Stimulated activated CD4-positive, alpha-beta T cell treated with anti-CD3 and anti-CD28 coated beads, TNF-alpha, amount 100 ng/mL, for 4 hours (primary cell): Measurements from ENCODE around the gene STUM.

ENCODE experiments used
- DNase-seq, 3 experiments: peaks; one replicate each; pipeline ENCODE4 v3.0.0-alpha.2; 2020; ENCODE audit warnings: low read depth in 3 of 3

Gene STUM

GRCh38 chr1:226626577-226626956 is 78.0 kb downstream of the STUM start:
- peak; percentile 64 to 69 (median 66) for DNase-seq

DNA sequence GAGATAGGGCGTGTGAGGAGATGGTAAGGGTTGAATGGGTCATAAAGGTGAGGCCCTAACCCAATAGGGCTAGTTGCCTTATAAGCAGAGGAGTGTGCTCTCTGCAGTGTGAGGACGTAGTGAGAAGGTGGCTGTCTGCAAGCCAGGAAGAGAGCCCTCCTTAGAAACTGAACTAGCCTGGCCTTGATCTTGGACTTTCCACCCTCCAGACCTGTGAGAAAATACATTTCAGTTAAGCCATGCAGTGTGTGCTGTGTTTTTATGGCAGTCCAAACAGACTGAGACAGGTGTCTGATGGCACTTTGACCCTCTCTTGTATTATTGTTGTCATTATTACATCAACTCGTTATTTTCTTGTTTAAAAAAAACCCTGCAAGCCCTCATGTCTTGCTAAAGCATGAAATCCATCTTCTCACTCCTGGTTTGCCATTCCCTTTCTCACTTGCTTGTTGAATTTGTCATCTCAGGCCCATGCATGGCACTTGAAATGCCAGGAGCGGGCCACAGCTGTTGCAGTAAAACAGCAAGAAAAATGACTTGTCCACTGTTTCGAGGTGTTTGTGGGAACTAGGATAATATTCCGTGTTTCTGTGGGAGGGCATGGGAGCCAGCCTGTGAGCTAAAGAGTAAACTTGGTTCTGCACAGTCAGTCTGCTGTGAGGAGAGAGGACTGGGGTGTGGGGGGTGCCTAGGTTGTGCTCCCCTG is 78.6 kb downstream of the STUM start:
- no peak for DNase-seq

GRCh38 chr1:226627924-226628611 is 79.5 kb downstream of the STUM start:
- no peak for DNase-seq

DNA sequence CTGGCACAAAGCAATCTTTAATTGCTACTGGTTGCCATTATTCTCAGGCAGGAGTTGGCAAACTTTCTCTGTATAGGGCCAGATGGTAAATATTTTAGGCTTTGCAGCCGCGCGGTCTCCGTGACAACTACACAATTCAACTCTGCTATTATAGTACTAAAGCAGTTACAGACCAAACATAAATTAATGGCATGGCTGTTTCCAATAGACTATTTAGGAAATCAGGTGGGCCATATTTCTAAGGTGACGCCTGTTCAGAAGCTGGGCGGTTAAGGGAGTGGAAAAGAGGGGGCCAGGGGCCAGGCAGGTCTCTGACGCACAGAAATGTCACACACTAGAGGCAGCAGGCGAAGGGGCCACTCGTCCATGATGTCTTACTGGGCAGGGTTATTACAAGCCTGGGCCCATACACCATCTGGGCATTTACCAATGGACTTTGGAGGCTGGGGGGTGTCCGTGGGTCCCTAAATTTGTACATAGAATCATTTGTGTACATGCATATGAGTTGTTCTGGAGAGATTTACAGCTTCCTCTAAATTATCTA is 80.1 kb downstream of the STUM start:
- no peak for DNase-seq

DNA sequence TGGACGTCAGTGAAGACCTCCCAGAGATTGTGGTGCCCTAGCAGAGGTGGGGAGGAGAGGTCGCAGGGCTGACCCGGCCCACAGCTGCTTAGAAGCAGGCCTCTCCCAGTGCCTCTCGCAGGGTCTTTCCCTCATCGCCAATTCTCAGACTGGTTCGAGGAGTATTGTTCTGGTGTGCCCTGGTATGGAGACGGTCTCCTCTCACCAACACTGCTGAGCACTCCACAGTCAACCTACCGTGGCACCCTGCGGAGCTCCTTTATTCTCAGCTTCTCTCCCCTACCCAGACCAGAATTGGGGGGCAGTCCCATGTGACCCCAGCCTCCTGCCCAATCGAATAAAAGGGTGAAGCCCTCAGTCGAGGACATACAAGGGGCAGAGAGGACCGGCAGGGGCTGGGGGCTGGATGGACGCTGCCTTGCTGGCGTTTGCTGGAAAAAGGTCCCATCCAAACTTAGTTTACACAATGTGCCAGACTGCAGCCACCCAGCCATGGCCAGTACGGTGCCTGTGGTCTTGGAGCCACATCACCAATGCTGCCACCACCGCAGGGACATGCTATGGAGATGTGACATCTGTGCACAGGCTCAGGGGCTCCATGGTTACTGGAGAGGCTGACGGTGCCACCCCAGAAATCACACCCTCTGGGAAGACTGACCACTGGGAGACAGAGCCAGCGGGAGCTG is 80.8 kb downstream of the STUM start:
- DNase-seq, result no peak

DNA sequence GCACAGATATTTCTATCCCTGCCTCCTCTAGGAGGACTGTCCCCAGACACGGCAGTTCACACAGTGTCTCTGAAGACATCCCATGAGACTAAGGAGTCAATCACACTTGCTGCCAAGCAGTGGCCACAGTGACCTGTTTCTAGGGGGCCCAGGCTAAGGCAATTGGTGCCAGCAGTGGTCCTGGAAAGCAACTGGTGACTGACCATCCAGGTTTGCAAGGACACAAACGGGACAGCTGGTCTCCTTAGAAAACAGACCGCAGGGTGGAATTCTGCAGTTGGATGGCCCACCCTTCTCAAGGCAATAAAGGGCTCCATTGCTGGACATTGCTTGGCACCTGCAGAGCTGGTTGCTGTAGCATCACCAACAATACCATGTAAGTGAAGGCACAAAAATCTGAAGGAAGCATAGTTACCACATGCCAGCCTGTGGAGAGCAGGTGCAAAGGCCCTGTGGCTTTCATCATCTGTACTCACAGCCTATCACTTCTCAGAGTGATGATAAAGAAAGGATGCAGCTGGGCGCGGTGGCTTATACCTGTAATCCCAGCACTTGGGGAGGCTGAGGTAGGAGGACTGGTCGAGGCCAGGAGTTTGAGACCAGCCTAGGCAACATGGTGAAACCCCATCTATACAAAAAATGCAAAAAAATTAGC is 81.5 kb downstream of the STUM start:
- DNase-seq, result no peak

GRCh38 chr1:226630592-226630991 is 82.0 kb downstream of the STUM start:
- DNase-seq, result no peak

GRCh38 chr1:226631229-226632000 is 82.9 kb downstream of the STUM start:
- no peak for DNase-seq

DNA sequence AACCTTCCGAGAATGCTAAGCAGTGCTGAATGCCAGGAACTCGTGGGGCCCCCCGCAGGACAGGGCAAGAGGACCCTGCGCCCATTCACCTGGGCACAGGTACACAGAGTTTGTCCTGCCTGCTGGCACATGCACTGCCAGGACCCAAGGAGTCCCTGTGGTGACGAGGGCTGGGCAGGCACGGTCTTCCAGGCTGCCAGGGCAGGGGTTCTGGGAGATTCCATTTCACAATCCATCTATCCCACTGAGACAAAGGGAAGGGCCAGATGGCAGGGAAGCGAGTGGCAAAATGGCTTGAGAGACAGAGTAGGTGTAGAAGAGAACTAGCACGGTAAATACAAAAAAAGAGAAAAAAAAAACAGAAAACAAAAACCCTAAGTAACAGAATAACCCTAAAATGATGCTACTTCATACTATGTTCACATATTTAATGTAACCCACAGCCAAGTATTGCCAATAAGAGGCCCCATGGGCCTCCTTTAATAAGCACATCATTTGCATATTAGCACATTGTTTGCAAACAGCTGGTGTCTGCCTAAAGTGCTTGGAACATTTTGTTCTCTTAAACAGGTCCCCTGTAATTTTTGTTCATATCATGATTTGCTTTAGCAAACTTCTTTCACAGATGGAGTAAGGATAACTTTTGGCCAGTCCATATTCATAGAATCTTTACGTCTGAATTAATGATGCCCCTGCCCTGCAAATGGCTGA is 83.8 kb downstream of the STUM start:
- DNase-seq, result no peak

GRCh38 chr1:226632922-226633351 is 84.4 kb downstream of the STUM start:
- DNase-seq, result peak in 1 of 3 experiments; percentile 43

- DNase-seq, result no peak
These were observed 85.1 kb downstream of the STUM start for GRCh38 chr1:226633541-226634165.

DNA sequence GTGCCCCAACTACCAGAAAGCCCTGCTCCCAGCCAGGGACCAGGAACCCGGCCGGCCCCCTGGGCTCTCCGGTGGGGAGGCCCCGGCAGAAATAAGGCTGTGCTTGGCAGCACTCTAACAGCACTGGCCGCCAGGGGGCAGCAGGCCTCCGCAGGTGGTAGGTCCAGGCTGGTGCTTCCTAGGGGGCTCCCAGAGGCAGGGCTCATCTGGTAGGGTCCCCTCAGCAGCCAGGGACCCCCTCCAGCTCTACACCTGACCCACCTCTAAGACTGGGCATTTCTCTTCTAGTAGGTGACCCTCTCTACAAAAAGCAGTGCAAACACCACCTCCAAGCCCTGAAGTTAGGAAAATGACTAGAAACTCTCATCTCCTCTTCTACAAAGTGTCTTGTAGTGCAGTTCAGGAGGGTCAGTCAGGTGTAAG is 85.6 kb downstream of the STUM start:
- DNase-seq, result peak; percentile 65 to 80 (median 72)

GRCh38 chr1:226634611-226635246 is 86.2 kb downstream of the STUM start:
- no peak for DNase-seq

- peak in 1 of 3 experiments; percentile 39 for DNase-seq
These were observed 86.9 kb downstream of the STUM start for GRCh38 chr1:226635456-226635941.

DNA sequence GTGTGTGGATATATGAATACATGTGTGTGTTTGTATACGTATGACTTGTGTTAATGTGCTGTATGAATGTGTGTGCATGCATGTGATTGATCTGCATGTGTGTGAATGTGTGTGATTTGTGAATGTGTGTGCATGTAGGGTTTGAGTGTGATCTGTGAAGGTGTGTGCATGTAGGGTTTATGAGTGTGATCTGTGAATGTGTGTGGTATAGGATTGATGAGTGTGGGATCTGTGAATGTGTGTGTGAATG is 88.2 kb downstream of the STUM start:
- no peak for DNase-seq

- no peak for DNase-seq
These were observed 88.8 kb downstream of the STUM start for GRCh38 chr1:226637147-226637935.

GRCh38 chr1:226638001-226638601 is 89.5 kb downstream of the STUM start:
- no peak for DNase-seq

- DNase-seq, result no peak
These were observed 90.0 kb downstream of the STUM start for GRCh38 chr1:226638608-226639007.
